D721Med (cell line): ENCODE results near the gene IGFBP7.

Experiments
- DNase-seq: peaks from one replicate; pipeline ENCODE4 v3.0.0; 2011; ENCODE audit warnings: low spot score; ENCODE audit not compliant: insufficient read length
- FAIRE-seq: peaks from 2 replicates; lab custom pipeline; 2011; peaks lifted over from hg19 to GRCh38; lab: Jason Lieb, UNC
- TF ChIP-seq, protein P1 (sequence below): IDR thresholded peaks from 2 replicates; pipeline ENCODE4 v1.5.1; 2012; ENCODE audit warnings: mild to moderate bottlenecking, control low read depth; ENCODE audit not compliant: insufficient read depth; ENCODE audit errors: missing control alignments

IGFBP7 gene, protein sequence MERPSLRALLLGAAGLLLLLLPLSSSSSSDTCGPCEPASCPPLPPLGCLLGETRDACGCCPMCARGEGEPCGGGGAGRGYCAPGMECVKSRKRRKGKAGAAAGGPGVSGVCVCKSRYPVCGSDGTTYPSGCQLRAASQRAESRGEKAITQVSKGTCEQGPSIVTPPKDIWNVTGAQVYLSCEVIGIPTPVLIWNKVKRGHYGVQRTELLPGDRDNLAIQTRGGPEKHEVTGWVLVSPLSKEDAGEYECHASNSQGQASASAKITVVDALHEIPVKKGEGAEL

DNA sequence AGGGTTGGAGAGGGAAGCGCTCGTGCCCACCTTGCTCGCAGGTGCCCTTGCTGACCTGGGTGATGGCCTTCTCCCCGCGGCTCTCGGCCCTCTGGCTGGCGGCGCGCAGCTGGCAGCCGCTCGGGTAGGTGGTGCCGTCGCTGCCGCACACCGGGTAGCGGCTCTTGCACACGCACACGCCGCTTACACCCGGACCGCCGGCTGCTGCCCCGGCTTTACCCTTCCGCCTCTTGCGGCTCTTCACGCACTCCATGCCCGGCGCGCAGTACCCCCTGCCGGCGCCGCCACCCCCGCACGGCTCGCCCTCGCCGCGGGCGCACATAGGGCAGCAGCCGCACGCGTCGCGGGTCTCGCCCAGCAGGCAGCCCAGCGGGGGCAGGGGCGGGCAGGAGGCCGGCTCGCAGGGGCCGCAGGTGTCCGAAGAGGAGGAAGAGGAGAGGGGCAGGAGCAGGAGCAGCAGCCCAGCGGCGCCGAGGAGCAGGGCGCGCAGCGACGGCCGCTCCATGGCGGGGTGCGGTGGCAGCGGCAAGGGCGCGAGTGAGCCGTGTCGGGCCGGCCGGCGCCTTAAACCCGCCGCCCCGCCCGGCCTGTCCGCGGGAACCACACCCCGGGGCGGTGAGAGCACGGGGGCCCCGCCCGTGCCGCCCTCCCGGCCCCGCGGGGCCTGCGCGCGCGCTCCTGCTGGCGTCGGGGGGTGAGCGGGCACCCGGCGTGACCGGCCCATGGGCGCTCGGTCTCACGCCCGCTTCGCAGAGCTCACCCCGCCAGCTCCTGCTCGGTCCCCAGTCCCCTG, at the start of gene IGFBP7:
Gene IGFBP7, minus strand, starts transcription at position 539 of the 793 bp plus-strand sequence. Its CDS starts 34 bp downstream, at position 505.
- DNase-seq (peak; percentile 18), FAIRE-seq (no peak)
- TF ChIP-seq, protein P1, sequence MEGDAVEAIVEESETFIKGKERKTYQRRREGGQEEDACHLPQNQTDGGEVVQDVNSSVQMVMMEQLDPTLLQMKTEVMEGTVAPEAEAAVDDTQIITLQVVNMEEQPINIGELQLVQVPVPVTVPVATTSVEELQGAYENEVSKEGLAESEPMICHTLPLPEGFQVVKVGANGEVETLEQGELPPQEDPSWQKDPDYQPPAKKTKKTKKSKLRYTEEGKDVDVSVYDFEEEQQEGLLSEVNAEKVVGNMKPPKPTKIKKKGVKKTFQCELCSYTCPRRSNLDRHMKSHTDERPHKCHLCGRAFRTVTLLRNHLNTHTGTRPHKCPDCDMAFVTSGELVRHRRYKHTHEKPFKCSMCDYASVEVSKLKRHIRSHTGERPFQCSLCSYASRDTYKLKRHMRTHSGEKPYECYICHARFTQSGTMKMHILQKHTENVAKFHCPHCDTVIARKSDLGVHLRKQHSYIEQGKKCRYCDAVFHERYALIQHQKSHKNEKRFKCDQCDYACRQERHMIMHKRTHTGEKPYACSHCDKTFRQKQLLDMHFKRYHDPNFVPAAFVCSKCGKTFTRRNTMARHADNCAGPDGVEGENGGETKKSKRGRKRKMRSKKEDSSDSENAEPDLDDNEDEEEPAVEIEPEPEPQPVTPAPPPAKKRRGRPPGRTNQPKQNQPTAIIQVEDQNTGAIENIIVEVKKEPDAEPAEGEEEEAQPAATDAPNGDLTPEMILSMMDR = no peak

DNA sequence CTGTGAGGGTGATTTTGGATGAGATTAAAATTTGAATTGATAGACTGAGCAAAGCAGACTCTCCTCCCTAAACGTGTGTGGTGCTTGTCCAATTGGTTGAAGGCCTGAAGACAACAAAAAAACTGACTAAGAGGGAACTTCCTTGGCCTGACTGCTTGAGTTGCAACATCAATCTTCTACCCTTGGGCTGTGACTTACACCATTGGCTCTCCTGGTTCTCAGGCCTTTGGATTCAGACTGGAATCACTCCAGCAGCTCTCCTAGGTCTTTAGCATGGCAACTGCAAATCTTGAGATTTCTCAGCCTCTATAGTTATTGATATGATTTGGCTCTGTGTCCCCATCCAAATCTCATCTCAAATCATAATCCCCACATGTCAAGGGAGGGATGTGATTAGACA, 49.7 kb upstream of the IGFBP7 start:
- DNase-seq (no peak), FAIRE-seq (no peak)
- TF ChIP-seq, protein P1 = no peak

- FAIRE-seq (no peak), DNase-seq (no peak)
- TF ChIP-seq, protein P1 = no peak
Observed at GRCh38 chr4:57158762-57159161, 48.6 kb upstream of the IGFBP7 start.

- no peak for DNase-seq
- TF ChIP-seq, protein P1 = no peak
- FAIRE-seq = no peak
Observed at GRCh38 chr4:57158221-57158620, 48.0 kb upstream of the IGFBP7 start.

DNA sequence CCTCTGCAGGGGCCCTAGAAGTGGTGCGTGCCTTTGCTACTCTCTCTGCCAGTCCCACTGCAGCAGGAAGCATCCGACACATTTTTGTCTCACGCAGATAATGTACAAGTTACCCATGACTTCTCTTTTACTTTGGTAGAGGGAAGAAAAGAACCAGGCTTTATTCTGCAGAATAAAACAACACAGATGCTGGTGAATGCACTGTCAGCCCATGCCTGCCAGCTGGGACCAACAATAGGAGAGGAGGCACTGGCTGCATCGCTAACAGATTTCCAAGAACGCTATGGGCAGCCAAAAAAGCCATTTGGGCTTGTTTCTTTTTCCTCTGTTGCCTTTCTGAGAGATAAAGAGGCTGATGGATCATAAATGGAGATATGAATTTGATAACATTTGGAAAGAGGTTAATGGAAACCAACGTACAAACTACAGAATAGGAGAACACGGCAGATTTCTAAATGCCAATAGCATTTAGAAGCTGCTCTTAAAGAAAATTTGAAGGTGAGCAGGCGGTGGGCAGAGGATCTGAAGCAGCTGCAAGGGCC, 47.5 kb upstream of the IGFBP7 start:
- no peak for FAIRE-seq
- TF ChIP-seq, protein P1 = no peak

DNA sequence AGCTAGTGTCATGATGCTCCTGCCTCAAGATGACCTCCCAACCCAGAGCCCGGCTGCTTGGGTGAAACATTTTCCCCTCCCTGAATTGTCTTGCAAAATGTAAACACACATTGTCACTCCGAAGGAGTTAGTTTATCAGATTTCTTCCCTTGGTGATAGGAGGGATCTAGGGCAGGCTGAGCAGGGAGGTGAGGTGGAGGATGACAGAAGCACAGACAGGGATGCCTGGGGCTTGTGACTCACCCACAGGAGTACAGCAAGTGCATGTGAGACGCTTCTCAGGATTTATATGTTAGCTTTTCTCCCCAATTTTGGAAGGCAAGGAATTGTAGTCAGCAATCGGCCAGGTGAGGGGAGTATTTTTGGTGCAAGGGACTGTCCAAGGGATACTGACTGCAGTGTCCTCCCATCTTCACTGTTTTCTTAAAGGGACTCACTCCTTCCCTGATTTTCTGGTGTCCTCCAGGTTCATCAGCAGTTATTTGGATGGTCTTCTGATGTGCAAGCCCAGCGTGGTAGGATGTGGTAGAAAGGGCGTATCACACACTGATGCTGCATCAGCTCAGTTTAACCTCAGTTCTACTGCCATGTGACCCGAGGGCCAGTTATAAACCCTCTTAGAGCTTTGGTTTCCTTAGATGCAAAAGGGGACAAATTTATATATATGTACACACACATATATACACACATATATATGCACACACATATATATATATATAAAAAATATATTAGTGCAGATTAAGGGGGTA, 46.2 kb upstream of the IGFBP7 start:
- DNase-seq (no peak), FAIRE-seq (no peak)
- TF ChIP-seq, protein P1 = no peak

More for the DNA sequence above, 47.5 kb upstream of the IGFBP7 start:
- no peak for DNase-seq
